ENCODE results near the gene E2F2.
"Not testable (repeated sequence)": the region's sequence is repeated elsewhere in the genome, so short reads cannot be mapped to it uniquely, and the experiment has no call there.

The E2F2 gene

DNA sequence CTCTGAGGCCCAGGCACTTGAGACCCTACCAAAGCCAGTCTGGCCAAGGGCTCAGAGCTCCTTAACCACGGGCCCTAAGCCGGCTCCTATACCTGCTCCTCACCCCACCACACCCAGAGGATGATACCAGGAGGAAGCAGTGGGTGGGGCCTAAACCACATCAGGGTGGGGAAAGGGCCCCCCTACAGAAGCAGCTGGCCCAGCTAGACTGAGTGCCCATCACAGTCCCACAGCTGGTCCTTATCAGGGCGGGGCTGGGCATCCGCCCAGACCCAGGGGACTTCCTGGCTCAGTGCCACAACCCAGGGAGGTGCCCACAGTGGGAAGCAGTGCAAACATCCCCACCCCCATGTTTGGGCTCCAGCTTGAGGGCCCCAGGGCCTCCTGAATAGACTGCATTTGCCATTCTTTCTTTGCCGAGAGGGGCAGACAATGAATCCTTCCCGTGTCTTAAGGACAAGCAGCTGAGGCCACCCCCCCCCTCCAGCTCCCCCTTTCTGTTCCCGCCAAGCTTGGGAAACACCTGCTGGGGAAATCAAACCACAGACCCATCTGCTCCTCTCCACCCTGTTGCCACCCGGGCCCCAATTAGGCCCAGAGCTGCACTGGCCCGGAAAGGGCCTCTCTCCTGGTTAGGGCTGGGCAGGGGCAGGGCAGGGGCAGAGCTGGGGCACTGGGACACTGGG, 6.2 kb downstream of the E2F2 start:
- DNase-seq (ENCODE audit: low spot score), result no peak

DNA sequence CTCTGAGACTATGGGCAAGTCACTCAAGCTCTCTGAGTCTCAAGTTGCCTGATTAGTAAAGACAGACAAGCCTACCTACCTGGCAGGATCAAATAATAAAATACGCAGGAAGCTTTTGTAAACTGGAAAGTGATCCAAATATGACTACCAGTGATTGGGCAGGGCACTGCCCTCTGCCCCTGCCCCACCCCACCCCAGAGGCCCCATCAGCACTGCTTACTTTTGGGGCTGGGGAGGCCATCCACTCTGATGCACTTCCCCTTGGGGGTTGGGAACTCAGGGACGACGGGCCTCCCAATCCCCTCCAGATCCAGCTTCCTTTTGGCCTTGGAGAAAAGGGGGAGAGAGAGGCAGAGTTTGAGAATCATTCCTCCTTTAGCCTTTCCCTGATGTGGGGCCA, 6.9 kb downstream of the E2F2 start:
- no peak for DNase-seq (ENCODE audit: low spot score)

DNA sequence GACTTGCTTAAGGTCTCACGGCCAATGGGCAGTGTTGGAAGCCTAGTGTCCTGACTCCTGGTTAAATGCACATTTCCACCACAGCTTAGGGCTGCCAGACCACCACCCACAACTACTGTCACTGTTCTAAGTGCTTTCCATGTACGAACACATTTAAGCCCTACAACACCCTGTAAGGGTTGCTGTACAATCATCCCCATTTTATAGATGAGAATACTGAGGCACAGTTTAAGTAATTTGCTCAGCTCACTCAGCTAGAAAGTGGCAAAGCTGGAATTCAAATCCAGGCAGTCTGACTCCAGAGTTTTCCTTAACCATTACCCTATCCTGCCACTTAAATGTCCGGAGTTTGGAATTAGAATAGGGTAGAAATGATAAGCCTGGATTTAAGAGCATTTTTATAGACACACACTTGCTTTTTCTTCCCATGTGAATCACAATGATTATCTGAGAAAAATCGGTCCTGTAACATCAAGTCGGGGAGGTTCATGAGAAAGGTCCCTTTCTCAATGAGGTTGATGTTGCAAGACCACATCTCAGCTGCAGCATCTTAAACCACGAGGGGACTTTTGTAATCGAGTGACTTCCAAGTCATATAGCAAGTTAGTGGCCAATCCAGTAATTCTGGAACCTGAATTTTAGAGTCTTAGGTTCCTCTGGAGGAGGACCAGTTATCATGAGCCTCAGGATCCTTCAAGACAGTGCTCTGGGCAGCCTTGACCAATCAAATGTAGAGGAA, 8.6 kb downstream of the E2F2 start:
- DNase-seq (ENCODE audit: low spot score), result no peak

DNA sequence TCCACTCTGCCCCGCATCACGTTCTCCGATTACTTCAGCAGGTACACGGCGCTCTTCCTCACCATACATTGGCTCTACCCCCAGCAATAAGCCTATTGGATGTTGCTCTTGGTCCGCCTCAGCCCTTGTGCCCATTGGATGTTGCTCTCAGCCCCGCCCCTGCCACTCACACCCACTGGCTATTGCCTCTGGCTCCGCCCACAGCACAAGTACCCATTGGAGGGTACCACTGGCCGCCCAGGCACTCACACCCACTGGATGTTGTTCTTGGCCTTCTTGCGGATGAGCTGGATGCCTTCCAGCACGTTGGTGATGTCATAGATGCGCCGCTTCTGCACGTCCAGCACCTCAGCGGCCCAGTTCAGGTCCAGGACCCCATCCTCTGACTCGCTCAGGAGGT, 9.4 kb downstream of the E2F2 start:
- DNase-seq (ENCODE audit: low spot score), result no peak

DNA sequence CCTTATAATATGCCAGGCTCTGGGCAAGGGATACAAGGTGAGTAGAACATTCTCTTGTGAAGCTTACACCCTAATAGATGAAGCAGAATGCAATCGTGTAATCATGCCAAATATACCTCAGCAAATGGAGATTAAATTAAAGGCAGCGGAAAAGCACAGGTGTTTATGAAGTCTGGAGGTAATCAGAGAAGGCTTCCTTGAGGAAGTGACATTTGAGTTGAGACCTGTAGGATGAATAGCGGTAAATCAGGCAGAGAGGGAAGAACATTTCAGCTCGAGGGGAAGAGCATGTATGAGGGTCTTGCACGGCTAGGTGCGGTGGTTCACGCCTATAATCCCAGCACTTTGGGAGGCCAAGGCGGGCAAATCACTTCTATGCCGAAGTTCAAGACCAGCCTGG, 13.5 kb downstream of the E2F2 start:
- no peak for DNase-seq (ENCODE audit: low spot score)

DNA sequence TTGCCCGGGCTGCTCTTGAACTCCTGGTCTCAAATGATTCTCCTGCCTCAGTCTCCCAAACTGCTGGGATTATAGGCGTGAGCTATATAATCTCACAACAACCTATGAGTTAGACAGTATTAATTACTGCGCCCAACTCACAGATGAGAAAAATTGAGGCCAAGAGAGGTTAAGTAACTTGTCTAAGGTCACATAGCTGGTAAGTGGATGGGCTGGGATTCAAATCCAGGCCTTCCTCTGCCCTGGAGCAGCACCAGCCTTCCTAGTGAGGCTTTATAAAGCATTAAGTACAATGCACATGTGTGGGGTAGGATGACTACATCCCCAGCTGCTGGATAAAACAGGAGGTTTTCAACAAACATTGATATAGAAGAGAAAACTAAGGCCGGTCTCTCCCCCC, 15.1 kb downstream of the E2F2 start:
- no peak for DNase-seq (ENCODE audit: low spot score)

DNA sequence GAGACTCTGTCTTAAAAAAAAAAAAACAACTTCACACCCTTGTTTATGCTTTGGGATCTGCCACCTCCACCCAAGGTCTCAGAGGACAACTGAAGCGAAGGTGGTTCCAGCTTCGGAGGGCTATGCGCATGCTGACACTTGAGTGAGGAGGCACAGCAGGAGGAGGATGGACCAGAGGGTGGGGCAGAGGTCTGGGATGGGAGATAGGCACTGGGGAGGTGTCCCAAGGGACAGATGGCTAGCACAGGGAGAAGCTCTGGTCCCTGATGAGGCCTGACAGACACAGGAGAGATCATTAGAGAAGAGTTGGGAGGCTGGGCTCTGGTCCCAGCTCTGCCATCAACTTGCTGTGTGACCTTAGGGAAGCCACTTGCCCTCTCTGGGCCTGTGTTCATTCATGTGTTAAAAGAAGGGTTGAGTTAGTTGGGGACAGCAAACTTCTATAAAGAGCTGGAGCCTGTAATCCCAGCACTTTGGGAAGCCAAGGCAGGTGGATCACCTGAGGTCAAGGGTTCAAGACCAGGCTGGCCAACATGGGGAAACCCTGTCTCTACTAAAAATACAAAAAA, 16.8 kb downstream of the E2F2 start:
- no peak for DNase-seq (ENCODE audit: low spot score)

DNA sequence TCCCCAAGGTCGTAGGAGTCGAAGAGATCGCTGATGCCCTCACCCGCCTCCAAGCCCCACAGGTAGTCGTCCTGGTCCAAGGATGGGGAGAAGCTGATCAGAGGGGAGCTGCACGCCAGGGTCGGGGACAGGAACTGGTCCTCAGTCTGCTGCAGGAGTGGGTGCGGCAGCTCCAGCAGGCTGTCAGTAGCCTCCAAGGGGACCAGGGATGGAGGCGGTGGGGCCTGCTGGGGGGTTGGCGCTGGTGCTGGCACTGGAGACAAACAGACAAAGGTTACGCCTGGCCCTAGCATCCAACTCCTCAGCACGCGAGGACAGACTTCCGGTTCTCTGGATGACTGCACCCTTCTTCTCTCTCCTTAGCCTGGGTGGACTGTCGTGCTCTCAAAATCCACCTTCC, 21.1 kb downstream of the E2F2 start:
- DNase-seq (ENCODE audit: low spot score), result no peak

DNA sequence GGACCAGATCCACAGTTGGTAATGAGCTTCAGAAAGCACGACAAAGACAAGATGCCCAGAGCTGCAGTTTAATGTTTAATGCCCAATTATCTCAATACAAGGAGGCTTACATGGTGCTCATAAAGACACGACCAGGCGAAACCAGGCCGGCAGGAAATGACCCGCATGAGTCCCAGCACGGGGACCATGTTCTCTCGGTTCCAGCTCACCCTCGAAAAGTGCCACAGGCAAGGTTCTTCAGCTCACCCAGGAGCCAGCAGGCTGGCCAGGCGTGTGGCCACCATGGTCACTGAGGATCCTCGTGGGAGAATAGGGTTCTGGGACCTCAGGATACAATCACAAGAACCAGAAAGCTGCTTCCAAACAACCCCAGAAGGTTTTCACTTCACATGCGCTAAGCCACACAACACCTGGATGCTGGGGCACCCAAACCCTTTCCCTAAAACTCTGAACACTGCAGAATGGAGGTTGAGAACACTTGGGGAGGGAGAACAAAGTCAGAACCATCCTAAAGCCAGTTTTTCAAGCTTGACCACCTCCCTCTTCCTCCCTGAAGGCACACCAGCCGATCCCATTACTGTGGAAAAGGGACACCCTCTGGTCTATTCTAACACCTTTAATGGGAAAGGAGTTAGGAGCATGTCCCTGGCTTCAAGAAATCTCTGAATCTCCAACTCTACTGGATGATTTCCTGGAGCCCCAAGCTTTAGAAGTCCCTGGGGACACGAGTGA, 24.5 kb downstream of the E2F2 start:
- no peak for DNase-seq (ENCODE audit: low spot score)

DNA sequence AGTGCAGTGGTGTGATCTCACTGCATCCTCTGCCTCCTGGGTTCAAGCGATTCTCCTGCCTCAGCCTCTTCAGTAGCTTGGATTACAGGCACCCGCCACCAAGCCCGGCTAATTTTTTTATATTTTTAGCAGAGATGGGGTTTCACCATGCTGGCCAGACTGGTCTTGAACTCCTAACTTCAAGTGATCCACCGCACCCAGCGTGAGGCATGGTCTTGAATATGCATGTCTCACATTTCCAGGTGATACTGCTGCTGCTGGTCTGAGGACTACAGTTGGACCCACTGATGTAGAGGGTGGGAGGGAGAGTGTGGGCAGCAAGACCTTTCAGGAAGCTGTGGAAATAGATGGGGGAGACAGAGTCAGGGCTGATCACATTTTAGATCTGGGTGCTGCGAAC, 25.2 kb downstream of the E2F2 start:
- DNase-seq (ENCODE audit: low spot score), result no peak

DNA sequence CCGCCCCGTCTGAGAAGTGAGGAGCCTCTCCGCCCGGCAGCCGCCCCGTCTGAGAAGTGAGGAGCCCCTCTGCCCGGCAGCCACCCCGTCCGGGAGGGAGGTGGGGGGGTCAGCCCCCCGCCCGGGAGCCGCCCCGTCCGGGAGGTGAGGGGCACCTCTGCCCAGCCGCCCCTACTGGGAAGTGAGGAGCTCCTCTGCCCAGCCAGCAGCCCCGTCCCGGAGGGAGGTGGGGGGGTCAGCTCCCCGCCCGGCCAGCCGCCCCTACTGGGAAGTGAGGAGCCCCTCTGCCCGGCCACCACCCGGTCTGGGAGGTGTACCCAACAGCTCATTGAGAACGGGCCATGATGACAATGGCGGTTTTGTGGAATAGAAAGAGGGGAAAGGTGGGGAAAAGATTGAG, 26.9 kb downstream of the E2F2 start:
- DNase-seq (ENCODE audit: low spot score), result not testable (repeated sequence)

DNA sequence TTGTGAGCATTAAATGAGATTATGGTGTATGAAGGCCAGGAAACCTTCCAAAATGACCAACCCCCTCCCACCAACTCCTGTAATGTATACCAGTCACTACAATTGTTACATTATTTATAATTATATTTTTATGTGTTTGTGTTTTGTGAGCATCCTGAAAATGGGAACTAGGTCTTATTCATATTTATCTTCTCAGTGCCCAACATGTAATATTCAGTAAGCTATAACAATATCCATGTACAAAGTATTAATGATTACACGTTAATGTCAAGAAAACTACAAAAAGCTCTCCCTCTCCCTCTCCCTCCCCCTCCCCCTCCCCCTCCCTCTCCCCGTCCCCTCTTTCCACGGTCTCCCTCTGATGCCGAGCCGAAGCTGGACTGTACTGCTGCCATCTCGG, 28.1 kb downstream of the E2F2 start:
- no peak for DNase-seq (ENCODE audit: low spot score)

DNA sequence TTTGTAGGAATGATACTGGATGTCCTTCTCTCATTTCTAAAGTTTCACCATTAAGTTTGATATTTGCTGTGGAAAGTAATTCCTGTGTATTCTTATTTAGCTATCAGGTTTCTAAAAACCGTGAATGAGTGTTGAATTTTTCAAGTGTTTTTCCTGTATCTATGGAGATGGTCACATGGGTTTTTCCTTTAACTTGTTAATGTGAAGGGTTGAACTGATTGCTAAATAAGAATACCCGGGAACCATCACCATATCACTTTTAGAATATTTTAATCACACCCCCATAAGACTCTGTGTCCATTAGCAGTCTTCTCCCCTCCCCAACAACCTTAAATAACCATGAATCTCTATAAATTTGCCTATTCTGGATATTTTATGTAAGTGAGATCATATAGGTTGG, 30.6 kb downstream of the E2F2 start:
- DNase-seq (ENCODE audit: low spot score), result no peak

DNA sequence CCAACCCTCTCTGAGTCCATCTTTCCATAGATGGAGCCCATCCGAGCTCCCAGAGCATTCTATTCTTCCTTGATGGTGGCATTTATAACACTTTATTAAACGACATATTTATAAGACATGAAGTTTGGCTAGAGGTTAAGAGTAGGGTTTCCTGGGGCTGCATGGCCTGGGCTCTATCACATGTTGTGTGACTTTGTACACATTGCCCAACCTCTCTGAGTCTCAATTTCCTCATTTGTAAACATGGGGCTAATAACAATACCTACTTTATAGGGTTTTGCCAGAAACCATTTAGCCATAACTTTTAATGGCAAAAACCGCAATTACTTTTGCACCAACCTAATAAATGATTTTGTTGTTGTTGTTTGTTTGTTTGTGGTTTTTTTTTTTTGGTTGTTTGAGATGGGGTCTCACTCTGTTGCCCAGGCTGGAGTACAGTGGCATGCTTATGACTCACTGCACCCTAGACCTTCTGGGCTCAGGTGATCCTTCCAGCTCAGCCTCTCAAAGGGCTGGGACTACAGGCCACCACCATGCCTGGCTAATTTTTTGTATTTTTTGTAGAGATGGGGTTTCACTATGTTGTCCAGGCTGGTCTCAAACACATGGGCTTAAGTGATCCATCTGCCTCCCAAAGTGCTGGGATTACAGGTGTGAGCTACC, 33.1 kb downstream of the E2F2 start:
- DNase-seq (ENCODE audit: low spot score), result no peak

DNA sequence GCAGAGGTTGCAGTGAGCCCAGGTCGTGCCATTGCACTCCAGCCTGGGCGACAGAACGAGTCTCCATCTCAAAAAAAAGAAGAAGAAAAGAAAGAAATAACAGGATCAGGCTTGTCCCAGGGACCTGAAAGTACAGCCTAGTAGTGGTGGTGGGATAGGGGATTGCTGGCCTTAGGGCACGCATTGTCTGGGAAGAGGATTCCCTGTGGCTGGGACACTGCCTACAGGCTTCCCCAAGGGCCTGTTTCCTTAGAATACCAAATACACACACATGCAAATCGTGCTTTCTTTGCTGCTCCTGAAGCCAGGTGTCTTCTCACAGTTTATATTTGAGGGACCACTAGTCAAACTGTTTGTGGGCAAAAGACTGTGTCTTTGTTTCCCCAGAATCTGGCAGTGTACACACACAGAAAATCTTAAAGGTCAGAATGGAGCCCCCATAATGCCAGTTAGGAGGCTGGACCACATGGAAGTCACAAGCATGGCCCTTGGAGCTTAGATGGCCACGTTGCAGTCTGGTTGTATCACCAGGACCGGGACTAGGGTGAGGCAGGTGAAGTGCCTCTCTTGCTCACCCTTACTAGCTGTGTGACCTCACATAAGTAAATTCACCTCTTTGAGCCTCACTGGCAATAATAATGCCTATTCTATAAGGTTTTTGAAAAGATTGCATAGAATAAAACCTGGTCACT, 34.4 kb downstream of the E2F2 start:
- no peak for DNase-seq (ENCODE audit: low spot score)

DNA sequence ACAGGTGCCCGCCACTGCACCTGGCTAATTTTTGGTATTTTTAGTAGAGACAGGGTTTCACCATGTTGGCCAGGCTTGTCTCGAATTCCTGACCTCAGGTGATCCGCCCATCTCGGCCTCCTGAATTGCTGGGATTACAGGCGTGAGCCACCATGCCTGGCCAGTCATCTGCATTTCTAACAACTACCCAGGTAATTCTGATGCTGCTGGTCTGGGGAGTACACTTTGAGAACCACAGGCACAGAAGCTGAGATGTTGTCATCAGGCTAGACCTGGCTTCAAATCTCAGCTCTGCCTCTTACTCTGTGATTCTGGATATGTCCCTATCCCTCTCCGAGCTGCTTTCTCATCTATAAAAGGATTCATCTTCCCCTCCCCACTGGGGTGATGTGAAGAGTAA, 36.2 kb downstream of the E2F2 start:
- DNase-seq (ENCODE audit: low spot score), result not testable (repeated sequence)

DNA sequence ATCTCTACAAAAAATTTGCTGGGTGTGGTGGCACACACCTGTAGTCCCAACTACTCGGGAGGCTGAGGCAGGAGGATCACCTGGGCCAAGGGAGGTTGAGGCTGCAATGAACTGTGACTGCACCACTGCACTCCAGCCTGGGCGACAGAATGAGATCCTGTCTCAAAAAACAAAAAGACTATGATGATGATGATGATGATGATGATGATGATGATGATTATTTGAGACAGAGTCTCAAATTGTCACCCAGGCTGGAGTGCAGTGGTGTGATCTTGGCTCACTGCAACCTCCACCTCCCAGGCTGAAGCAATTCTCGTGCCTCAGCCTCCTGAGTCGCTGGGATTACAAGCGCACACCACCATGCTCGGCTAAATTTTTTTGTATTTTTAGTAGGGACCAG, 38.3 kb downstream of the E2F2 start:
- not testable (repeated sequence) for DNase-seq (ENCODE audit: low spot score)

DNA sequence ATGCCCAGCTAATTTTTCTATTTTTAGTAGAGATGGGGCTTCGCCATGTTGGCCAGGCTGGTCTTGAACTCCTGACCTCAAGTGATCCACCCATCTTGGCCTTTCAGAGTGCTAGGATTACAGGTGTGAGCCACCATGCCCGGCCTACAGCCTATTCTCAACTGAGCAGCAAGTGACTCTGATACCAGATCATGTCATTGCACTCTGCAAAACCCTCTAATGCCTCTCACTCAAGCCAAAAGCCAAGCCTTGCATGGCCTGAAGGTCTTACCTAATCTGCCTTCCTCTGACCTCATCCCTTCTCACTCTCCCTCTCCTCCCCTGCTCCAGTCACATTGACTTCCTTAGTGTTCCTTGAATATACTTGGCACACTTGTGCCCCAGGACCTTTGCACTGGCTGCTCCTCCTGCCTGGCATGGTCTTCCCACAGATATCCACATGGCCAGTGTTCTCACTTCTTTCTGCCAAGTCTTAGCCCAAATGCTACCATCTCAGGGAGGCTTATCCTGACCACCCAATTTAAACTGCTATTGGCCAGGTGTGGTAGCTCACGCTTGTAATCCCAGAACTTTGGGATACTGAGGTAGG, 38.8 kb downstream of the E2F2 start:
- DNase-seq (ENCODE audit: low spot score), result no peak

DNA sequence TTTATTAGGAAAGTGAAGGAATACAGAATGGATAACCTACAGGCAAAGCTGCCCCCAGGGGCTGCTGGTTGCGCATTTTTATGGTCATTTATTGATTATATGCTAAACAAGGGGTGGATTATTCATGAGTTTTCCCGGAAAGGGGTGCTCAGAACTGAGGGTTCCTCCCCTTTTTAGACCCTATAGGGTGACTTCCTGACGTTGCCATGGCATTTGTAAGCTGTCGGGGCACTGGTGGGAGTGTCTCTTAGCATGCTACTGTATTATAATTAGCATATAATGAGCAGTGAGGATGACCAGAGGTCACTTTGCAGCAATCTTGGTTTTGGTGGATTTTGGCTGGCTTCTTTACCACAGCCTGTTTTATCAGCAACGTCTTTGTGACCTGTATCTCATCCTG, 41.2 kb downstream of the E2F2 start:
- DNase-seq (ENCODE audit: low spot score), result no peak

DNA sequence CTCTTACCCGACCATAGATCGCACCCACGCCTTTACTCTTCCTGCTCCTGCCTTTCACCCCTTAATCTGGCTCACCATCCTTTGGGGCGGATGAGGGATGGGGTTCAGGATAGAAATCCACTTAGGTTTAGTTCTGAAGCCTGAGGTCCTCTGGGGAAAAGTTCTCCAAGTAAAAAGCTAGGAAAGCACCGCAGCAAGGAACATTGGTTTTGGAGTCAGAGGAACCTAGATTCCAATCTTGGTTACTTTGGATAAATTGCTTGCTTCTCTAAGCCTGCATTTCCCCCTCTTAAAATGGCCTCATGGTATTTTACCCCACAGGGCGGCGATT, 46.1 kb downstream of the E2F2 start:
- DNase-seq (ENCODE audit: low spot score), result no peak

DNA sequence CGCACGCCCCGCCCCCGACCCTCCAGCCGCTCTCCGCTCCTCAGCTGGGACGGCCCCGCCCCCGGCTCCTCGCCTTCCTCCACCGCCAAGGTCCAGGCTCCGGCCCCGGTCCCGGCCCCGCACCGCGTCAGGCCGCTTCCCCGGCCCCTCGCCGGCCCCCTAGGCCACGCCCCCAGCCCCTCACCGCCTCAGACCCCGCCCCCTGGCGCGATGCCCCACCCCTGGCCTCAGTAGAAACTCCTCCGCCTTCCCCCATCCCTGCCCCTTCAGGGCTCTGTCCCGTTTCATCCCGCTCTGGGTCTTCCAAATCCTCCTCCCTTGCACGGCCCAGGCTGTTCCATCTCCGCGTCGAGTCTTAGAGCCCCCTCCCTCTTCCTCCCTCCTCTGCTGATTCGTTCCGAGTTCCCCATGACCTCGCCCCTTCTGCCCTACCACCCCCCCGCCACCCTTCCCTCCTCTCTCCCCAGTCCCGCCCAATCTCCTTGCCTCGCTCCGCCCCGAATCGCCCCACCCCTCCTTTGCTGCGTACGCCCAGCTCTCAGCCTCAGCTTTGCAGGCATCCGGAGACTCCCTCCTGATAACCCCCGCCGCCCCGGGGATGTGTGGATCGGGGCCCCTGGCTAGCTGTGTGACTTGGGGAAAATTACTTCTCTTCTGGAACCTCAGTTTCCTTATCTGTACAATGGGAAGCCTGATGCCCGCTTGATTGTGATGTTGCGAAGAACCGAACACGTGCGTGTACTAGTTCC, 46.6 kb downstream of the E2F2 start:
- DNase-seq (ENCODE audit: low spot score), result peak; percentile 84

Data from globus pallidus (tissue), 1 donor.